H4 (cell line): ENCODE data around the gene GSC. TPM values are rescaled to one million over a fixed set of nuclear protein-coding genes. Genes with fewer than 3 reads are reported as not detected.
"Not testable (repeated sequence)": the region's sequence is repeated elsewhere in the genome, so short reads cannot be mapped to it uniquely, and the experiment has no call there.

Experiments used
- DNase-seq: peaks from one replicate; pipeline ENCODE4 v3.0.0-alpha.2; 2015; ENCODE audit warnings: low spot score
- total RNA-seq: library from RNA; depleted of rRNA; stranded (reverse); fragments of >200 nt; shearing (Covaris generic); gene quantifications from 2 replicates; pipeline ENCODE4 v1.2.3, GENCODE V29; 2014

GSC gene
- total RNA-seq, 1 experiment from 2014 or later = 2.8 TPM

DNA sequence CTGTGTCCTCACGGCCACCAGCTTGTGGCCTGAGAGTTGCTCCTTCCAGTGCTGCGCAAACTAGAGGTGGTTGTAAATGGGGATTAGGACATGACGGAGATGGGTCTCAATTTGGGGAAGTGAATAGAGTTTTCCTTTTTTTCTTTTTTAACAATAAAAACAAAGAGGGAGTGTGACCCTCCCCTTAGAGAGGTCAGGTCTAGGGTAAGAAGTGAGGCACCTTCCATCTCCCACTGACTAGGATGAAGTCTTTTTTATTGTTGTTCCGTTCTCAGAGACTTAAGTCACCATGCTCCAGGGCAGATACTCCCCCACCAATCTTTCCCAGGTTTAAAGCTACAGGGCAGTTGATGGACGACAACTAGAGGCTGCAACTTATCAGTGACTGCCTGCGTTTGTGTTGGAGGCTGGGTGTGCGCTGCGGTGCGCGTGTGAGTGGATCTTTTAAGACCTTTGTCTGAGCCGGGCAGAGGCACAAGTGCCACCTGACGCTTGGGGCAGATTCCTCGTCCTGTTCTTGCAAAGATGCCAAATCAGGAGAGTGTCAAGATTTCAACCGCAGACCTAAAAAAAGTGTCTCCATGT lies 2.1 kb upstream of the GSC start:
- no peak for DNase-seq

DNA sequence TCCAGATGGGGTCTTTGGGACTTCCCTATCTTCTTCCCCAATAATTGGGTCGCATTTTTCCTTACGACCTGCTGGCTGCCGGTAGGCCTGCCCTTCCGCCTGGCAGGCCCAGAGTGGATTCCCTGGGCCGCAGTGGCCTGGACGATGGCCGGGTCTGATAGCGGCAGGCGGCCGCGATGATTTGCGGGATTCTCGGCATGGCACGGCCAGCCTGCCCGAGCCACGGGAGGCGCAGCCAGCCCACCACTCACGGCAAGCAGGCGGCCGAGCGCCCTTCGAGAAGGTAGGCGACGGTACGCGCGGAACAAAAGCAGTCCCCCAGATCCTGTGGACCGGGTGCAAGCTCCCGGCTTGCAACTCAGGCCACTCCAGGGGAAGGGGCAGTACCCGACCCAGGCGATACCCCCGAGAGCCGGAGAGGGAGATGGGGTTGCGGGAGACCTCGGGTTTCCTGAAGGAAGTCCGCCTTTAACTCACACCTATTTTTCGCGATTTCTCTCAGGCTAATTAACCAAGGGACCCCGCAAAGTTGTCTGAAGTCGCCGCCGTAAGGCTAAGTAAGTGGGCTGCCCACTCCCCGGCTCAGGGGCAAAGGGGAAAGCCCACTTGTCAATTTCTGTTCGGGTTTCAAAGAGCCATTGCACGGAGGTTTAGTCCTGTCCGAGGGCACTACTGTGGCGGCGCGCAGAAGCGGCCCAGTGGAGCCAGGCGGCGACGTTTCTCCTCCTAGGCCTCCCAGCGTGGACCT lies 1.4 kb upstream of the GSC start:
- DNase-seq = no peak

DNA sequence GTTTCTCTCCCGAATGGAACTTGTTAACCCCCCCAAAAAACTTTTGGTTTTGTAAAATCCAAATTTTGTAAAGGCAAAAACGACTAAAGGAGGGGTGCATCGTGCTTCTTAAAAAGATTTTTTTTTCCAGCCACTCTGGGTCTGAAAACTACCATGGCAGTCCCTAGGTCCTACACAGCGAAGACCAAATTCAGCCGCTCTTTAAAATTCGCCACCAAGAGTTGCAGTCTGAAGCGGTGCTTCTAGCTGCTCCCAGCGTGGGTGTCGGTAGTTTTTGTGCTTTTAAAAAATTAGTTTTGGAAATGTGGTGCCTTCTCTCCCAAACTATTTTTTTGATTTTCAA lies 873 bp upstream of the GSC start:
- DNase-seq = no peak

DNA sequence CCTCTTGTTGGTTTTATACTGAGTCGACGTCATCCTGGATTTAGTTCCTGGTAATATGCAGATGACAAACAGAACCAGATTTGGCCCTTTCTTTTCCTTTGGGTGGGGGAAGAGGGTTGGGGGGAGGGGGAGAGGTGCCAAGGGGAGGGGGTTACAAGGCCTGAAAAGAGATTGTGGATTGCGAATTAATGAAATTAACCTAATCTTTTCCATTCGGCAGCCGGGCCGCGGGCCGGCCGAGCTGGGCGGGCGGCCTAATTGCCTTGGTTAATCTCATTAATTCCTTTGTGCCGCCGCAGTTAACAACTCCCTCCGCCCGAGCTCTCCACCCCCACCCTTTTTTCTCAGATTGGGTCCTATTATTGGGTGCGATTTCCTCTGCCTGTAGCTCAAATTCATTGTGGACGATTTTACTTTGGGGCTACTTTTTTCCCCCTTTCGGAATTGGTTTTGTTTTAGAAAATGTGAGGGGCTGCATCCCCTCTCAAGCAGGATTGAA lies 387 bp upstream of the GSC start:
- peak; percentile 87 for DNase-seq

DNA sequence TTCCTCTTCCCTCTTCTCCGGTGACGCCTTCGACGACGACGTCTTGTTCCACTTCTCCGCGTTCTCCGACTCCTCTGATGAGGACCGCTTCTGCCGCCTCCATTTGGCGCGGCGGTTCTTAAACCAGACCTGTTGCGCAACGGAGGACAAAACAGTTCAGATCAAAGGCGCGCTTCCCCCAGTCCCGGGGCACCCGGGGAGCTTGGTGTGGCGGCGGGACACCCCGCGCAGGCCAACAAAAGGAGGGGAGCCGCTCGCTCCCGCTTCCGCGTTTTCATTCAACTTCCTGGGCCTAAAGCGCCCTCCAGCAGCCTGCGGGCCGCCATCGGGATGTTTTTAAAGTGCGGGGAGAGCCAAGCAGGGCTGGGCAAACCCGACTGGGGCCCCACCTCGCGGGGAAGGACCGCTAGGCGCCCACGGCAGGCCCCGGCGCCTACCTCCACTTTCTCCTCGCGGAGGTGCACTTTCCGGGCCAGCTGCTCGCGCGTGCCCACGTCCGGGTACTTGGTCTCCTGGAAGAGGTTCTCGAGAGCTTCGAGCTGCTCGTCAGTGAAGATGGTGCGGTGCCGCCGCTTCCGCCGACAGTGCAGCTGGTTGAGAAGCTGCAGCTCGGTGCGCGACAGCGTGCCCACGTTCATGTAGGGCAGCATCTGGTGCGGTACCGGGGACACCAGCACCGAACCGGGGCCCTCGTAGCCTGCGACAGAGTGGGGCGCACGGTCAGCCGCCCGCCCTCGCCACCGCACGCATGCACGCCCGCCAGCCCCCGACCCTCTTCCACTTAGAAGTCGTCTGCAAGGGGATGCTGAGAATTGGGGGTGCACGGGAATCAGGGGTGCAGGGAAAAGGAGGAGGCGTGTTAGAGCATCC lies 1.2 kb downstream of the GSC start:
- DNase-seq = no peak

DNA sequence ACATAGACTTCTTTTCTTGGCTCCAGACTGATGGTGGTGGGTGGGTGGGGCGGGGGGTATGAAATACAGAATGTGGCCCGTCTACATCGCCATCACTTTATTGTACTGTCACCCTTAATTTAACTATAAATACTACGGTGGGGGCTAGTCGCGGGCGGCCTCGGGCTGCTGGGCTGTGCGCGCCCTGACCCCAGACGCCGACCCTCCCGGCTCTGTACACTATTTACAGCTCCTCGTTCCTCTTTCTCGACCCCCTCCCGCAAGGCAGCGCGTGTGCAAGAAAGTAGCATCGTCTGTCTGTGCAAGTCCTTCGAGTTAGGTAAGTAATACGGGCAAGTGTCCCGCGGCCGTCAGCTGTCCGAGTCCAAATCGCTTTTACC lies 1.8 kb downstream of the GSC start:
- DNase-seq = no peak

DNA sequence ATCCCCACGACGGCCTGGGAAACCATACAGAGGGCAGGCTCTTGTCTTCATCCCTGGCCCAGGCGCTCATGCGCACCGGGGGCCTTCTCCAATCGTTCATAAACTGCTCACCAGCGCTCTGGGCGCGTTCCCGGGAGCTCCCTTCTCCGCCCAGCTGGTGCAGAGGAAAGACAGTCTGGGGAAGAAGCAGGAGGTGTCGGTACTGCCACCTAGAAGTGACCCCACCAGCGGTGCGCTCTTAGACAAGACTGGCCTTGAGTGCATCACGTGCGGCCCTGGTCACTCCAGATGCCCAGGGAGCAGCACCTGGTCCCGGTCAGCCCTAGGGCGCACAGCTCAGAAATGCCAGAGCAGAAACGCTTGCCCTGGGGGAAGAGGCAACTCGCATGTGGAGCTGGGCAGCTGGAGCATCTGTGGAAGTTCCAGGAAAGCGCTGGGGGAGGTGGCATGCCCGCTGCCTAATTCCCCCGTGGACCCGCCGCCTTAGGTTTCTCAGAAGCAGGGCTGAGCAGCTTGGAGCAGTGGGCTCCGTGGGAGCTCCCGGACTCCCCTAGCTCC lies 2.5 kb downstream of the GSC start:
- DNase-seq = no peak

DNA sequence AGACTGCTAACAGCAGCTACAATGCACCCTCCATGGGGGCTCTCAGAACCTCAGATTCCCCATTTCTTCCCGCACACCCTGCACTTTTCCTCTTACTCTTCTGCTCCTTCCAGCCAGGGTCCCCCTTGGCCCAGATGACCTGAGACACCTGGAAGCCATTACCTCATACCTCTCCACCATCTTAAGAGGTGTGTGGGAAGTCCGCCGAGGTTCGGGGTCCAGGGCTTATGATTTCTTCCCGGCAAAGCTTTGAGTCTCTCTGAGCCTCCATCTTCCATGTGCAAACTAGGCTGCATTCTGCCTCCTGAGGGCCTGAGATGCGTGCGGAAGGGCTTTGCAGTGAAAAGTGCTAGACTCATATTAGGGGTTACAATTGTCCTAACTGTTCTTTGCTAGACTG lies 5.3 kb downstream of the GSC start:
- DNase-seq = no peak

DNA sequence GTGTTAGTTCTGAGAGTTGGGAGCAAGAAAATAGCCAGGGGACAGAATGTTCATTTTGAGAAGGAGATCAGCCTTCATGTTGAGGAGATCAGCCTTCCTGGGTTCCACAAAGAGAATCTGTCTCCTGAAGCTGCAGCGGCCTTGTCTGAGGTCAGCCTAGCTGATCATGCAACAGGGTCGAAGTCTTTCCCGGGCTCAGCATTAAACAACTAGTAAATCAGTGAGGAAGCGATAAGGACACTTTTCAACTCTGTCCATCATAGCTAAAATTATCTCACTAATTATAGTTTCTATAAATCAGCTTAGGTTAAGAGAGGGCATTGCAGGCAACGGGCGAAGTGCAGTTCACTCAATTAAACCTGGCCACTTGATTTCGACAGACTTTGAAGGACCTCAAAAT lies 7.5 kb downstream of the GSC start:
- DNase-seq = no peak

DNA sequence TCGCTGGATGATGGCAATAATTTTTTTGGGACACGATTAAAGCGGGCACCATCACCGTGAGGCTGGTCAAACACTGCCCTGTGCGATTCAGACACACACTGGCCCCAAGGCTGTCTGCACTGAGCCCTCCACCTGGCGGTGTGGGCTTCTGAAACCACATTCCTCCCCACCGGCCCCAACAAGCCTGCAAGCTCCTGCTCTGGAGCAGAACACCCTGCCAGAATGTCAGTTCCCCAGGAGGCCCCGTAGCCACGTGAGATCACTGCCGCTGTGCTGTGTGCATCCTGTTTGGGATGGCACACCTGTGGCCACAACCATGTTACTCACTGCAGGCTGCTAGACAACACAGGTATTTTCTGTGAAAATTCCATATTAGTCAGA lies 7.9 kb downstream of the GSC start:
- DNase-seq = no peak

DNA sequence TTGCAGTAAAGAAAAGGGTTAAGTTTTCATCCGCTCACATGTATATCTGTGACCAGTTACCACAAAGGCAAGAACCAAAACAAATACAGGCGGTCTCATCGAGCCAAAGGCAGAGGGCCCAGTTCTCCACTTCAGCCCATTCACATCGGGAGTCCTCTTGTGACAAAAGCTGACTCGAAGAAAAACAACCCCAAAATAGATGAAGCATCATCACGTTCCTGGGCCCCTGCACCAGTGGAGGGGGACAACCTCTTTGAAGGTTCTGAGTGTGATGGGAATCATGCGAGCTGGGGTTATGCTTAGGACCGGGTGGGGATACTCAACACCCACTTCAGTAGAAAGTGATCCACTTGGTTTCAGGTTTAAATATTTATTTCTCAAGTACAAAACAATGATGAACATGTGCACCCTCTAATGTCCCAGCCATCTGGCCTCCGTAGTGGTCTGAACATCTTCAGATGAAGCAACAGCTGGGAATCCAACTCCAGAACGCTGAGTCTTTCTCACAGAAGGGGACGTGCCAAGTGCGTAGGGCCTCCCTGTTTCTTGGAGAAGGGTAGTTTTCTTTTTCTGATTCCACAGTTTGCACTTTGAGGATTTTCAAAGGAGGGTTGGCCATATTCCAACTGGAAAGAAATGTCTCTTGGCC lies 8.4 kb downstream of the GSC start:
- no peak for DNase-seq

DNA sequence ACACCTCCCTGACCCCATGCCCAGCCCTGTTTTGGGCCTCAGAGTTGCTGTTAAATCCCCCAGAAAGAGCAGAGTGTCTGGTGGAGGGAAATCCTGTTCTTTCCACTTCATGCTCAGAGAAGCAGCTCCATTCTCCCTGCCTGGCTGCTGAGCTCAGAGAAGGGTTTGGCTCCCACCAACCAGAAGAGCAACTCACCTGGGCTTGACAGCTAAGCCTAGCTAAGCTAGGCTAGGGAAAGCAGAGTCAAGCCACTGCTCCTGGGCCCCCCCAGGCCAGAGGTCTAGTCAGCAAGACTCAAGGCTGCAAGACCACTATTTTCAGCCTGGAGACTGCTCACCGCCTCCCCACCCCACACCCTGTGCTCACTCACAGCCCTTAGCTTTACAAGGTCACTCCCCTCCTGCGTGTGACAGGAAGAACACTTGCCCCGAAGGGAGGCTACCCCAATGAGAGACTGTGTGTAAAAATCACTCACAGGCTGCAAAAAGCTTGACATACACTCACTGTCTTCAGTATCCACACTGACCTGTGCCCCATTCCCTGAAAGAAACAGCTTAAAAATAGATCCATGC lies 13.5 kb downstream of the GSC start:
- no peak for DNase-seq

DNA sequence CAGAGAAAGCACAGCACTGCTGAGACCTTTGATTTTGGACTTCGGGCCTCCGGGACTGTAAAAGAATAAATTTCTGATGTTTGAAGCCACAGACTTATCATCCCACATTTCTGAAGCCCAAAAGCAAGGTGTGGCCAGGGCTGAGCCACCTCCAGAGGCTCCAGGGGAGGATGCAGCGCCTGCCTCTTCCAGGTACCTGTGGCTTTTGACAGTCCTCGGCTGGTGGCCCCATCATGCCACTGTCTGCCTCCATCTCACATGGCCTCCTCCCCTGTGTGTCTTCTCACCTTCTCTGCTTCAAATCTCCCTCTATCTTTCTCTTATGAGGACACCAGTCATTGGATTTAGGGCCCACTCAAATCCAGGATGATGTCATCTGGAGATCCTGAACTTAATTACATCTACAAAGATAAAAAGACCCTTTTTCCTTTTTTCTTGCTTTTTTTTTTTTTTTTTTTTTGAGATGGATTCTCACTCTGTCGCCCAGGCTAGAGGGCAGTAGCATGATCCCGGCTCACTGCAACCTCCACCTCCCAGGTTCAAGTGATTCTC lies 15.4 kb downstream of the GSC start:
- no peak for DNase-seq

DNA sequence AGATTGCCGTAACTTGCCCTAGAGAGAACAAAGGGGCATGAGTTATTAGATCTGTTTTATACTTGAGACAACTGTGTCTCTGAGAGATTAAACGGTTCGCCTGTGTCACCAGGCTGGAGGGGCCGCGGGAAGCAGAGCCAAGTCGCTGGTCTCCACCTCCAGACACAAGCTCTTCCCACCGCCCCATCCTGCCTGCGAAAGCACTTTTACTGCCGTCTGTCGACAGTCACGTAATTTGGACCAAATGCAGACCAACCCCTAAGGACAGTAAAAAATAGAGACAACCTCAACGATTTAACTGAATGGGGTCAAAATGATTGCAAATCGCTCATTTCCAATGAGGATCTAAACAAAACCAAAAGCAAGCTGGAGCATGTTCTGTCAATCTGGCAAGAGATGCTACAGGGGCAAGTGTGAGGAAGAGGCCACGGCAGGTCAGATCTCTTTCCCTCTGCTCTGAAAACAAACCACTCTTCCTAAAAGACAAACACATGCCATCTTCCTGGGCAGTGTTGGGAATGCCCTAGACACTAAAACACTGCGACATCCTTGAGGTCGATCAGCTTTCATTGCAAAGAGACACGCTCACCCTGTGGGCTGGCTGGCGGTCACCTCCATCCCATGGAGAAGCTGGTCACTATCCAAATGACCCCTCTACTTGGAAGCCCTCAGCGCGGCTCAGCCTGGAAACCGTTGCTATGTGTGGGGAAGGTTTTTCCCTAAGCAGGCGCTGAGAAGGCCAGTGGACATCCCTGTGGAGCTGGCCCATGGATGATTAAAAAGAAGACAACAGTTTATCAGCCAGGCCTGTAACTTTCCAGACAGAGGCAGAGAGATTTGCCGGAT lies 17.1 kb downstream of the GSC start:
- no peak for DNase-seq

DNA sequence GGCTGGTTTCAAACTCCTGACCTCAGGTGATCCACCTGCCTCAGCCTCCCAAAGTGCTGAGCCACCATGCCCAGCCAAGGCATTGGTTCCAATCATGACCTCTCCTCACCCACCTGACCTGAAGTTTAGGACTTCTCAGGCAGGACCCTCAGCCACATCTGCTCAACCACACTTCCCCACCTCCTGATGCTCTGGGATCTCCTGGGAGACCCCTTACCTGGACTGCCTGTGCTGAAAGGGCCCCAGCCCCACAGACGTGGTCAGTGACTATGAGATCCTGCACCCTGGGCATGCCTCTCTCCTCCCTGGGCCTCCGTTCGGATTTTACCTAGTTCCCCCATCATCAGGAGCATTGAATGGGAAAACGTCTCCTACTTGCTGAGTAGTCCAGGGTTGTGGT lies 18.0 kb downstream of the GSC start:
- no peak for DNase-seq

DNA sequence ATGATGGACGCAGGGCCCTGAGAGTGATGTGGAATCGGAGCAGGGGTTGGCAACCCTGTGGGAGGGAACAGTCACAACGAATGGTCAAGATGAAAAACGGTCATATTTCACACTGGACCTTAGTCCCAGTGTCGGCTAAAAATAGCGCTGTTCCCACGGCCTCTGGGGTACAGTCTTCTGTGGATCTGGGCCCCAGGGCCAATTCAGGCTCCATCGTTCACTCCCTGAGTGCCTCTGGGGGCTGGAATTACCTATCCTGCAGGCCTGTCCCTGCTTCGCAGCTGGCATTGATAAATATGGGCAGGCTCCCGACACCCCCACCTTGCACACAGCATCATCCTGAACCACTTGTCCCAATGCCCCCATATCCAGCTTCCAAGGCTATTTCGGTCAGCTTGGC lies 18.6 kb downstream of the GSC start:
- DNase-seq = no peak

DNA sequence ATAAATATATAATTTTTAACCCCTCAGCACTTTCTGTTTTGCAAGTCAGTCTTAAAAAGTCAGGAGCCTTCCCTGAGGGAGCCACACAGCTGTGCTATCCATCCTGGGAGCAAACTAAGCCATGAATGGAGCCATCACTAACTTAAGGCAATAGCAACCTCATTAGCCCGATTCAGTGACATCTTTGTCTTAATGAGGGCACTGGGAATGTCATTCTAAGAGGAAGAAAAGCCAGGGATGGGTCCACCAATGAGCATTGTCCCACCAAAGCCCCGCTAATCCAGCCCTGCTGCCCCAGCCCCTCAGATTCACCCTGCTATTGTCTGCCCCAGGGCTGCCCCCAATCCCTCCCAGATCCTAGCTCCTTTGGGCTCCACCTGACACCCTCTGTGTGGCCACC lies 19.5 kb downstream of the GSC start:
- no peak for DNase-seq

DNA sequence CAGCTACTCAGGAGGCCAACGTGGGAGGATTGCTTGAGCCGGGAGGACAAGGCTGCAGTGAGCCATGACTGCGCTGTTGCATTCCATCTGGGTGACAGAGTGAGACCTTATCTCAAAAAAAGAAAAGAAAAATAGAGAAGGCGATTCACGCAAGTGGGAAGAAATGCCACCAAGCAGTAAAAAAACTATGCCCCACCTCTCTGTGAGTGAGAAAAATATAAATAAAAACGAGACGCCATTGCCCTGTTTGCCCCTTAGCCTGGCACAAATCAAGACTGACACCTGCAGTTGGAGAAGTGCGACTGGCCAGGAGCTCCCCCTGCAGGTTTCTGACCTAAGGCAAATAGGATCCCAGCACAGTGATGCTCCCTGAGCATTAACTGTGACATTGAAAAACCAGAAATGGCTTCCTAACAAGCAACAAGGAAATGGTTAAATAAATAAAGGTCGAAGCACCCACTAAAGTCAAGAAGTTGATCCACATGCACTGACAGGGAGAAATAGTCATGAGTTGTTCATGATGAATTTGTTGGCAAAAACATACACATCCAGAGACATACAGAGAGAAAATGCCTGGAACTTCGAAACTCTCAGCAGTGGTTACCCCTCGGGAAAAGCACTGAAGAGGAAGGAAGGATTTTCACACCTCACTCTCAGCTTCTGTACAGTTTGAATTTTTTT lies 21.1 kb downstream of the GSC start:
- no peak for DNase-seq

DNA sequence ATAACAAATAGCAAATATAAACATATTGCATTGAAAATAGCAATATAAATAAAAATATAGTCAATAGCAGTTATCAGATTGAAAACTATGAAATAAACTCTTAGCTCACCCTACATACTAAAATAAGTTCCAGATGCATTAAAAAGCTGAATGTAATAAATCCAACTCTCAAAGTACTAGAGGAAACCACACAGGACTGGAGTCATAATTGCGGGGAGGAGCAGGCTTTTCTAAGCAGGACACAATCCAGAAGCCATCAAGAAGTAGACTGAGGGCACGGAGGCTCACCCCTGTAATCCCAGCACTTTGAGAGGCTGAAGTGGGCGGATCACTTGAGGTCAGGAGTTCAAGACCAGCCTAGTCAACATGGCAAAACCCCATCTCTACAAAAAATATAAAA lies 22.2 kb downstream of the GSC start:
- DNase-seq = no peak

DNA sequence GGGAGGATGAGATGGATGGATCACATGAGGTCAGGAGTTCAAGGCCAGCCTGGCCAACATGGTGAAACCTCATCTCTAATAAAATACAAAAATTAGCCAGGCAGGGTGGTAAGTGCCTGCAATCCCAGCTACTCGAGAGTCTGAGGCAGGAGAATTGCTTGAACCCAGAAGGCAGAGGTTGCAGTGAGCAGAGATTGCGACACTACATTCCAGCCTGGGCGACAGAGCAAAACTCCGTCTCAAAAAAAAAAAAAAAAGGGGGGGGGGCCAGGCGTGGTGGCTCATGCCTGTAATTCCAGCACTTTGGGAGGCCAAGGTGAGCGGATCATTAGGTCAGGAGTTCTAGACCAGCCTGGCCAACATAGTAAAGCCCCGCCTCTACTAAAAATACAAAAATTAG lies 22.8 kb downstream of the GSC start:
- not testable (repeated sequence) for DNase-seq
